Peyer's patch (tissue), 4 donors: ENCODE measurements around the gene RICTOR. TPM values are rescaled to one million over a fixed set of nuclear protein-coding genes. Genes with fewer than 3 reads are reported as not detected.
A peak's percentile ranks its signal among the peaks of the same experiment; 100 is the strongest.

Source experiments
- DNase-seq, 3 donors: peaks; one replicate each; pipeline ENCODE4 v3.0.0-alpha.2; 2017 to 2019
- H3K27ac ChIP-seq, 4 donors: fragments of 200-600 bp; sonication (generic); one replicate each; pipeline ENCODE4 v1.5.1; 2016 to 2019
- H3K27me3 ChIP-seq, 2 donors: fragments of 200-600 bp; sonication (generic); one replicate each; pipeline ENCODE4 v1.5.1; 2019
- H3K36me3 ChIP-seq, 3 donors: fragments of 200-600 bp; sonication (generic); one replicate each; pipeline ENCODE4 v1.5.1; 2016 to 2019
- H3K4me1 ChIP-seq, 4 donors: fragments of 200-600 bp; sonication (generic); one replicate each; pipeline ENCODE4 v1.5.1; 2016 to 2019
- H3K4me3 ChIP-seq, 4 donors: fragments of 200-600 bp; sonication (generic); 1 replicate in 3 of 4; 2 replicates in 1 of 4; pipeline ENCODE4 v1.5.1; 2016 to 2019; ENCODE audit warnings: mild to moderate bottlenecking in 1 of 4
- H3K9me3 ChIP-seq, 4 donors: fragments of 200-600 bp; sonication (generic); one replicate each; pipeline ENCODE4 v1.5.1; 2016 to 2019; ENCODE audit warnings: mild to moderate bottlenecking in 1 of 4
- CTCF ChIP-seq, 6 experiments: fragments of 450-650 bp in 4 of 6; fragments of 200-600 bp in 2 of 6; sonication (generic) in 1 of 6; IDR thresholded peaks; one replicate each; pipeline ENCODE4 v1.5.1; 2017 to 2019; ENCODE audit warnings: antibody characterized with exemption in 6 of 6, mild to moderate bottlenecking in 3 of 6, moderate library complexity in 1 of 6
- POLR2A ChIP-seq, 2 donors: fragments of 450-650 bp; IDR thresholded peaks; one replicate each; pipeline ENCODE4 v1.5.1; 2017; ENCODE audit warnings: antibody characterized with exemption in 2 of 2, mild to moderate bottlenecking in 2 of 2, moderate library complexity in 2 of 2
- total RNA-seq, 4 donors: library from RNA; depleted of rRNA; stranded (reverse); fragments of >200 nt; gene quantifications; one replicate each; pipeline ENCODE4 v1.1.0, GENCODE V29; 2016

The RICTOR gene
- total RNA-seq, 4 donors from 2014 or later, result 27.0 to 48.7 (median 33.5) TPM

GRCh38 chr5:39072925-39073766, 1.1 kb downstream of the RICTOR start:
- Histone ChIP-seq H3K4me3 (peak overlapping the region; percentile 83 to 97 (median 88)), H3K9me3 (no peaks in the 10 kb centered on the region), H3K27ac (peak overlapping the region; percentile 97 to 99 (median 98)), H3K36me3 (no peaks in the 10 kb centered on the region), H3K4me1 (peaks cover 0 to 23% (median 10%) of the 10 kb centered on the region in 4 donors), H3K27me3 (no peaks in the 10 kb centered on the region)
- peak in 1 of 2 donors; percentile 32 for TF ChIP-seq POLR2A (IDR thresholded peaks at IDR 0.05)
- no peak for TF ChIP-seq CTCF (IDR thresholded peaks at IDR 0.05)
- peak in 2 of 3 donors; percentile 70 to 85 for DNase-seq

DNA sequence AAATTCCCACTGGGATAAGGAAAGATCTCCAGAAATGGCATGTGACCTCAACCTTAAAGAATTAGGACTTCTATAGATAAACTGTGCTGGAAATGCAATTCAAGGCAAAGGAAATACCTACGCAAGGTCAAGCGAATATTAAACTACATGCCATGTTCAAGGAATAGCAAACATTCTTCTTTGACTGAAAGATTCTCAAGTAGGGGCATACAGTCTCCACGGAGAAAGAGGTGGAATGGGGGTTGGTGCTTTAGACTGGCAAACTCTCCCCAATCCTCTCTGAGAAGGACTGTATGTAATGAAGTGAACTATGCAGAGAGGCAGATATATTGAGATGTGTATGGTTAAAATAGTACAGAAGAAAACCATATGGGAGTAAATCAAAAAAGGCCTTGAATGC, 6.1 kb downstream of the RICTOR start:
- no peaks in the 10 kb centered on the region for H3K27me3 ChIP-seq
- no peak for TF ChIP-seq CTCF (IDR thresholded peaks at IDR 0.05)
- no peak for TF ChIP-seq POLR2A (IDR thresholded peaks at IDR 0.05)
- H3K27ac ChIP-seq, result no peak overlapping the region
- peaks cover 0 to 12% (median 0%) of the 10 kb centered on the region in 3 donors for H3K36me3 ChIP-seq
- H3K4me3 ChIP-seq, result no peak overlapping the region
- H3K4me1 ChIP-seq, result peaks cover 0 to 34% (median 5%) of the 10 kb centered on the region in 4 donors
- peaks cover 0 to 4% (median 0%) of the 10 kb centered on the region in 4 donors for H3K9me3 ChIP-seq
- no peak for DNase-seq

- Histone ChIP-seq H3K27me3 (no peaks in the 10 kb centered on the region), H3K4me3 (no peak overlapping the region), H3K27ac (no peak overlapping the region), H3K36me3 (peaks cover 0 to 12% (median 0%) of the 10 kb centered on the region in 3 donors), H3K4me1 (peaks cover 0 to 23% (median 0%) of the 10 kb centered on the region in 4 donors), H3K9me3 (peaks cover 0 to 4% (median 0%) of the 10 kb centered on the region in 4 donors)
- DNase-seq, result no peak
- TF ChIP-seq CTCF (IDR thresholded peaks at IDR 0.05) (no peak), POLR2A (IDR thresholded peaks at IDR 0.05) (no peak)
Measured at GRCh38 chr5:39064450-39064849, 9.7 kb downstream of the RICTOR start.

- Histone ChIP-seq H3K9me3 (peaks cover 0 to 4% (median 0%) of the 10 kb centered on the region in 4 donors), H3K36me3 (peaks cover 0 to 12% (median 0%) of the 10 kb centered on the region in 3 donors), H3K27ac (no peak overlapping the region), H3K4me3 (no peak overlapping the region), H3K4me1 (peaks cover 0 to 23% (median 0%) of the 10 kb centered on the region in 4 donors), H3K27me3 (no peaks in the 10 kb centered on the region)
- TF ChIP-seq CTCF (IDR thresholded peaks at IDR 0.05) (peak in 1 of 6 experiments; percentile 3), POLR2A (IDR thresholded peaks at IDR 0.05) (no peak)
- no peak for DNase-seq
Measured at GRCh38 chr5:39063037-39063436, 11.2 kb downstream of the RICTOR start.

DNA sequence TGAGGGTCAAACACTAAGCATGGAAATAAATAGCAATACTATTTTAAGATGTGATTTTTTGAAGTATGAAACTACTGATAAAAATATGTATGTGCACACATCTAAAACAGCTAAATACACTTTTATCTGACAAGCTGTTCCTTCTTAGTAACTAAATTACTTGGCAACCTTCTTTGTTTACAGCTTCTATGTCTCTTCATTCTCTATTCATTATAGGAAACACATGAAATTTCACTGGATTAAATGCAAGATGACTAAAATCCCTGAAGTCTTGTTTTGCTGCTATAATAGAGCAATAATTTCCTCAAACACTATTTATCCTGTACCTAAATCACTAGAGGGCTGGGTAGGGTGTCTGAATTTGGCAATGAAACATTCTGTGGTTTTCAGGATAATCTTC, 11.7 kb downstream of the RICTOR start:
- no peak for TF ChIP-seq POLR2A (IDR thresholded peaks at IDR 0.05)
- no peak for TF ChIP-seq CTCF (IDR thresholded peaks at IDR 0.05)
- Histone ChIP-seq H3K4me3 (no peak overlapping the region), H3K36me3 (peaks cover 0 to 12% (median 0%) of the 10 kb centered on the region in 3 donors), H3K27ac (no peak overlapping the region), H3K4me1 (peaks cover 0 to 23% (median 0%) of the 10 kb centered on the region in 4 donors), H3K27me3 (no peaks in the 10 kb centered on the region), H3K9me3 (peaks cover 0 to 4% (median 0%) of the 10 kb centered on the region in 4 donors)
- DNase-seq, result no peak
